PC-3 (cell line): ENCODE data around the gene SORL1.
"Not testable (repeated sequence)": the region's sequence is repeated elsewhere in the genome, so short reads cannot be mapped to it uniquely, and the experiment has no call there.

Source experiments
- EZH2 ChIP-seq: fragments of 300-600 bp; sonication (generic); IDR thresholded peaks from one replicate; pipeline ENCODE4 v1.6.1; 2017; ENCODE audit warnings: antibody characterized with exemption, mild to moderate bottlenecking, low read length; ENCODE audit not compliant: unreplicated experiment
- TF ChIP-seq, protein P1 (sequence below): fragments of 300-600 bp; sonication (generic); conservative IDR thresholded peaks from 2 replicates; pipeline ENCODE4 v1.5.1; 2017; ENCODE audit warnings: antibody characterized with exemption, low read depth, mild to moderate bottlenecking, low read length

- TF ChIP-seq, protein P1, sequence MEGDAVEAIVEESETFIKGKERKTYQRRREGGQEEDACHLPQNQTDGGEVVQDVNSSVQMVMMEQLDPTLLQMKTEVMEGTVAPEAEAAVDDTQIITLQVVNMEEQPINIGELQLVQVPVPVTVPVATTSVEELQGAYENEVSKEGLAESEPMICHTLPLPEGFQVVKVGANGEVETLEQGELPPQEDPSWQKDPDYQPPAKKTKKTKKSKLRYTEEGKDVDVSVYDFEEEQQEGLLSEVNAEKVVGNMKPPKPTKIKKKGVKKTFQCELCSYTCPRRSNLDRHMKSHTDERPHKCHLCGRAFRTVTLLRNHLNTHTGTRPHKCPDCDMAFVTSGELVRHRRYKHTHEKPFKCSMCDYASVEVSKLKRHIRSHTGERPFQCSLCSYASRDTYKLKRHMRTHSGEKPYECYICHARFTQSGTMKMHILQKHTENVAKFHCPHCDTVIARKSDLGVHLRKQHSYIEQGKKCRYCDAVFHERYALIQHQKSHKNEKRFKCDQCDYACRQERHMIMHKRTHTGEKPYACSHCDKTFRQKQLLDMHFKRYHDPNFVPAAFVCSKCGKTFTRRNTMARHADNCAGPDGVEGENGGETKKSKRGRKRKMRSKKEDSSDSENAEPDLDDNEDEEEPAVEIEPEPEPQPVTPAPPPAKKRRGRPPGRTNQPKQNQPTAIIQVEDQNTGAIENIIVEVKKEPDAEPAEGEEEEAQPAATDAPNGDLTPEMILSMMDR = not testable (repeated sequence)
- TF ChIP-seq EZH2 = not testable (repeated sequence)
Measured at GRCh38 chr11:121637587-121637986, 185.5 kb downstream of the SORL1 start.
